Measurements from ENCODE around the gene PLPP4. TPM values are rescaled to one million over a fixed set of nuclear protein-coding genes. Genes with fewer than 3 reads are reported as not detected.

Gene PLPP4
- total RNA-seq, 1 experiment from 2014 or later: not detected

GRCh38 chr10:120490288-120490687 is 33.3 kb downstream of the PLPP4 start:
- no peak overlapping the region for H3K4me2 ChIP-seq (ENCODE audit: low read length)
- H2AFZ ChIP-seq (ENCODE audit: low read depth, low read length, poor library complexity, severe bottlenecking): no peak overlapping the region
- CTCF ChIA-PET: no interaction called here
- BruUV-seq (replicated peaks): no TSS peak
- no peaks in the 10 kb centered on the region for H3K9me3 ChIP-seq (ENCODE audit: control insufficient read depth in 1 of 2, insufficient read depth in 1 of 2, low read depth in 1 of 2, low read length in 2 of 2)
- intact Hi-C loops (cut with micrococcal nuclease): no loop called here
- no peak overlapping the region for H3K9ac ChIP-seq (ENCODE audit: low read length)
- H3K4me1 ChIP-seq (ENCODE audit: control insufficient read depth in 1 of 2, insufficient read depth in 2 of 2, low read length in 2 of 2): no peaks in the 10 kb centered on the region
- H4K20me1 ChIP-seq (ENCODE audit: insufficient read depth): no peaks in the 10 kb centered on the region
- RAD21 ChIA-PET (ENCODE audit: low non-redundant PET in 1 of 2, low total read pairs in 2 of 2, uncharacterized antibody in 2 of 2, unreplicated experiment in 2 of 2): no interaction called here
- TF ChIP-seq POLR2A (IDR thresholded peaks at IDR 0.05; ENCODE audit: borderline replicate concordance, extremely low read depth, insufficient read depth, insufficient read length) (no peak), ZNF274 (IDR thresholded peaks at IDR 0.05; ENCODE audit: low read depth, low read length) (no peak), SP1 (IDR thresholded peaks at IDR 0.05; ENCODE audit: low read depth) (no peak), ZBTB33 (IDR thresholded peaks at IDR 0.05; ENCODE audit: extremely low read depth, insufficient replicate concordance, low read length) (no peak), RAD21 (IDR thresholded peaks at IDR 0.05; ENCODE audit: low read depth) (no peak), CTCF (IDR thresholded peaks at IDR 0.05 in 2 of 3, conservative IDR thresholded peaks at IDR 0.05 in 1 of 3; ENCODE audit: borderline replicate concordance in 1 of 3, insufficient read depth in 1 of 3, low read depth in 2 of 3, low read length in 2 of 3) (no peak), REST (IDR thresholded peaks at IDR 0.05; ENCODE audit: low read depth) (no peak), FOSL1 (IDR thresholded peaks at IDR 0.05; ENCODE audit: low read depth) (no peak), SRF (IDR thresholded peaks at IDR 0.05; ENCODE audit: low read depth) (no peak)
- peaks cover 16% of the 10 kb centered on the region for H3K27me3 ChIP-seq (ENCODE audit: insufficient read depth, low read length)
- ATAC-seq (no peak), DNase-seq (ENCODE audit: low read depth, low spot score) (no peak)
- H3K9me2 ChIP-seq (ENCODE audit: insufficient read depth): no peaks in the 10 kb centered on the region
- H3K4me3 ChIP-seq (replicated peaks in 1 of 2; ENCODE audit: low read depth in 1 of 2, low read length in 2 of 2): no peak overlapping the region
- H3K36me3 ChIP-seq (ENCODE audit: control insufficient read depth in 1 of 2, insufficient read depth in 2 of 2, low read length in 2 of 2): no peaks in the 10 kb centered on the region
- POLR2A ChIA-PET: no interaction called here
- no peak overlapping the region for H3K27ac ChIP-seq (ENCODE audit: low read depth, low read length)
- no peaks in the 10 kb centered on the region for H3K79me2 ChIP-seq (ENCODE audit: insufficient read depth, low read length)
